Mesenchymal stem cell (in vitro differentiated cells and primary cell): Measurements from ENCODE around the gene RABGAP1L.
"Not testable (repeated sequence)": the region's sequence is repeated elsewhere in the genome, so short reads cannot be mapped to it uniquely, and the experiment has no call there.

ENCODE experiments used
- DNase-seq: peaks from one replicate; pipeline ENCODE4 v3.0.0-alpha.2; 2013
- H2AFZ ChIP-seq: one replicate; pipeline ENCODE4 v1.6.1; 2013; ENCODE audit warnings: low read depth, mild to moderate bottlenecking, control low read depth, inconsistent platforms, low read length, moderate library complexity
- H2AK5ac ChIP-seq: 2 replicates; pipeline ENCODE4 v1.6.1; 2013; ENCODE audit warnings: low read length, moderate library complexity, mild to moderate bottlenecking, inconsistent platforms; ENCODE audit not compliant: severe bottlenecking
- H2BK120ac ChIP-seq: one replicate; pipeline ENCODE4 v1.6.1; 2013; ENCODE audit warnings: low read depth, mild to moderate bottlenecking, inconsistent platforms, low read length, moderate library complexity
- H2BK12ac ChIP-seq, 2 experiments: one replicate each; pipeline ENCODE4 v1.6.1; 2013; ENCODE audit warnings: inconsistent platforms in 2 of 2, low read length in 2 of 2, mild to moderate bottlenecking in 2 of 2, moderate library complexity in 2 of 2, control low read depth in 1 of 2
- H2BK15ac ChIP-seq: one replicate; pipeline ENCODE4 v1.6.1; 2013; ENCODE audit warnings: mild to moderate bottlenecking, low read depth, inconsistent platforms; ENCODE audit not compliant: poor library complexity, severe bottlenecking
- H2BK5ac ChIP-seq: 2 replicates; pipeline ENCODE4 v1.6.1; 2013; ENCODE audit warnings: low read depth, mild to moderate bottlenecking, low read length, control low read depth, inconsistent platforms; ENCODE audit not compliant: poor library complexity, severe bottlenecking
- H3K14ac ChIP-seq, 2 experiments: one replicate each; pipeline ENCODE4 v1.6.1; 2013; ENCODE audit warnings: inconsistent platforms in 2 of 2, low read length in 2 of 2, control low read depth in 1 of 2, mild to moderate bottlenecking in 1 of 2, moderate library complexity in 1 of 2
- H3K18ac ChIP-seq, 2 experiments: one replicate each; pipeline ENCODE4 v1.6.1; 2013; ENCODE audit warnings: inconsistent platforms in 2 of 2, low read length in 2 of 2, control low read depth in 1 of 2, low read depth in 1 of 2, mild to moderate bottlenecking in 1 of 2
- H3K23ac ChIP-seq, 2 experiments: one replicate each; pipeline ENCODE4 v1.6.1; 2013; ENCODE audit warnings: inconsistent platforms in 2 of 2, low read length in 2 of 2, mild to moderate bottlenecking in 2 of 2, moderate library complexity in 2 of 2, control low read depth in 1 of 2
- H3K27ac ChIP-seq: 2 replicates; pipeline ENCODE4 v1.5.1; 2013; ENCODE audit warnings: mild to moderate bottlenecking, moderate library complexity, low read length, control low read depth, inconsistent platforms; ENCODE audit not compliant: poor library complexity, severe bottlenecking
- H3K27me3 ChIP-seq, 2 experiments: 2 replicates each; pipeline versions ENCODE4 v1.6.1 to v1.7.0; 2013; ENCODE audit warnings: low read length in 2 of 2, mild to moderate bottlenecking in 2 of 2, moderate library complexity in 2 of 2, control low read depth in 1 of 2, inconsistent platforms in 1 of 2; ENCODE audit not compliant: control insufficient read depth in 1 of 2, insufficient read depth in 1 of 2
- H3K36me3 ChIP-seq, 2 experiments: 2 replicates each; pipeline versions ENCODE4 v1.6.1 to v1.7.0; 2013; ENCODE audit warnings: low read length in 2 of 2, control low read depth in 1 of 2, inconsistent platforms in 1 of 2, low read depth in 1 of 2, mild to moderate bottlenecking in 1 of 2; ENCODE audit not compliant: insufficient read depth in 2 of 2, control insufficient read depth in 1 of 2
- H3K4ac ChIP-seq, 2 experiments: one replicate each; pipeline ENCODE4 v1.6.1; 2013; ENCODE audit warnings: inconsistent platforms in 2 of 2, low read length in 2 of 2, mild to moderate bottlenecking in 2 of 2, moderate library complexity in 2 of 2, control low read depth in 1 of 2, low read depth in 1 of 2
- H3K4me1 ChIP-seq: 2 replicates; pipeline ENCODE4 v1.6.1; 2013; ENCODE audit warnings: low read depth, low read length, control low read depth; ENCODE audit not compliant: control insufficient read depth, insufficient read depth
- H3K4me2 ChIP-seq: 2 replicates; pipeline ENCODE4 v1.6.1; 2013; ENCODE audit warnings: low read length, mild to moderate bottlenecking, inconsistent platforms; ENCODE audit not compliant: poor library complexity, severe bottlenecking
- H3K4me3 ChIP-seq, 2 experiments: 2 replicates each; pipeline versions ENCODE4 v1.5.1 to v1.7.0; 2013; ENCODE audit warnings: low read length in 2 of 2, mild to moderate bottlenecking in 2 of 2, control low read depth in 1 of 2, low read depth in 1 of 2; ENCODE audit not compliant: insufficient read depth in 1 of 2
- H3K79me1 ChIP-seq: replicated peaks from 2 replicates; pipeline ENCODE4 v1.6.1; 2013; ENCODE audit warnings: mild to moderate bottlenecking, control low read depth, low read length, inconsistent platforms; ENCODE audit not compliant: poor library complexity, severe bottlenecking
- H3K9ac ChIP-seq: 2 replicates; pipeline ENCODE4 v1.7.0; 2013; ENCODE audit warnings: mild to moderate bottlenecking, low read length, moderate library complexity
- H3K9me3 ChIP-seq: 2 replicates; pipeline ENCODE4 v1.7.0; 2013; ENCODE audit warnings: mild to moderate bottlenecking, low read length; ENCODE audit not compliant: control insufficient read depth
- H4K8ac ChIP-seq: one replicate; pipeline ENCODE4 v1.6.1; 2013; ENCODE audit warnings: inconsistent platforms, mild to moderate bottlenecking, low read length, moderate library complexity
- H4K91ac ChIP-seq: one replicate; pipeline ENCODE4 v1.6.1; 2013; ENCODE audit warnings: mild to moderate bottlenecking, low read length, inconsistent platforms
- WGBS: methylation state at CpG from one replicate; pipeline ENCODE4 v1.1.7; 2013; ENCODE audit warnings: mixed read lengths; 5-methylcytosine and 5-hydroxymethylcytosine counted together

The RABGAP1L gene

GRCh38 chr1:174895610-174896009 lies 736.3 kb downstream of the RABGAP1L start:
- not testable (repeated sequence) for H3K18ac ChIP-seq, H3K4ac ChIP-seq, H3K23ac ChIP-seq, H3K27me3 ChIP-seq, H2BK120ac ChIP-seq, H2BK12ac ChIP-seq, H2AK5ac ChIP-seq, H4K8ac ChIP-seq, DNase-seq, H3K9me3 ChIP-seq, H3K14ac ChIP-seq, H2BK15ac ChIP-seq, H3K79me1 ChIP-seq, H3K4me3 ChIP-seq, H3K36me3 ChIP-seq, H2AFZ ChIP-seq, H2BK5ac ChIP-seq, H3K4me1 ChIP-seq, H4K91ac ChIP-seq, H3K4me2 ChIP-seq, H3K9ac ChIP-seq, H3K27ac ChIP-seq
- no CpG with 5 or more reads among the region's 1 CpG for WGBS

GRCh38 chr1:174898102-174898797 lies 738.9 kb downstream of the RABGAP1L start:
- Histone ChIP-seq H2AFZ (no peak overlapping the region), H3K23ac (no peak overlapping the region), H3K4me3 (no peak overlapping the region), H3K9me3 (no peaks in the 10 kb centered on the region), H2BK5ac (no peak overlapping the region), H3K4me1 (no peaks in the 10 kb centered on the region), H2BK120ac (no peak overlapping the region), H3K79me1 (peaks cover 4% of the 10 kb centered on the region), H3K14ac (no peak overlapping the region), H3K4ac (no peak overlapping the region), H2BK12ac (no peak overlapping the region), H4K91ac (no peak overlapping the region), H3K27me3 (no peaks in the 10 kb centered on the region), H3K36me3 (peaks cover 0 to 5% of the 10 kb centered on the region in 2 experiments), H4K8ac (no peak overlapping the region), H2BK15ac (no peak overlapping the region), H3K27ac (no peak overlapping the region), H3K18ac (no peak overlapping the region), H3K4me2 (no peak overlapping the region), H2AK5ac (no peak overlapping the region), H3K9ac (no peak overlapping the region)
- no CpG with 5 or more reads among the region's 3 CpGs for WGBS
- no peak for DNase-seq

GRCh38 chr1:174900317-174900716 lies 741.0 kb downstream of the RABGAP1L start:
- WGBS, result 95% methylated on average over 3 of the region's 3 CpGs
- H3K4me1 ChIP-seq, result no peaks in the 10 kb centered on the region

GRCh38 chr1:174902531-174903099 lies 743.3 kb downstream of the RABGAP1L start:
- Histone ChIP-seq H3K79me1 (peaks cover 4% of the 10 kb centered on the region), H3K9ac (no peak overlapping the region)

More at GRCh38 chr1:174900317-174900716, 741.0 kb downstream of the RABGAP1L start:
- Histone ChIP-seq H2AK5ac (no peak overlapping the region), H3K36me3 (peaks cover 0 to 5% of the 10 kb centered on the region in 2 experiments), H2BK15ac (no peak overlapping the region), H2BK5ac (no peak overlapping the region), H4K91ac (no peak overlapping the region), H3K23ac (no peak overlapping the region), H3K4ac (no peak overlapping the region), H4K8ac (no peak overlapping the region), H3K79me1 (peaks cover 4% of the 10 kb centered on the region), H3K14ac (no peak overlapping the region), H3K9me3 (no peaks in the 10 kb centered on the region), H3K9ac (no peak overlapping the region), H3K18ac (no peak overlapping the region), H2BK12ac (no peak overlapping the region), H3K27me3 (no peaks in the 10 kb centered on the region), H3K27ac (no peak overlapping the region), H2AFZ (no peak overlapping the region), H2BK120ac (no peak overlapping the region), H3K4me3 (no peak overlapping the region), H3K4me2 (no peak overlapping the region)
- no peak for DNase-seq

More at GRCh38 chr1:174902531-174903099, 743.3 kb downstream of the RABGAP1L start:
- 95% methylated on average over 4 of the region's 4 CpGs for whole genome bisulfite sequencing
- Histone ChIP-seq H3K4ac (no peak overlapping the region), H2AFZ (no peak overlapping the region), H3K27ac (no peak overlapping the region), H2BK15ac (no peak overlapping the region), H3K4me2 (no peak overlapping the region), H2BK5ac (no peak overlapping the region), H2AK5ac (no peak overlapping the region), H3K27me3 (no peaks in the 10 kb centered on the region), H3K4me1 (no peaks in the 10 kb centered on the region), H3K9me3 (no peaks in the 10 kb centered on the region), H4K8ac (no peak overlapping the region), H3K18ac (no peak overlapping the region), H3K14ac (no peak overlapping the region), H2BK12ac (no peak overlapping the region), H3K23ac (no peak overlapping the region), H2BK120ac (no peak overlapping the region), H4K91ac (no peak overlapping the region), H3K36me3 (peaks cover 0 to 5% of the 10 kb centered on the region in 2 experiments), H3K4me3 (no peak overlapping the region)
- no peak for DNase-seq
